HG03439 (cell line): ENCODE measurements around the gene TRIM38.

Experiments
- ATAC-seq: cut with Tn5 transposase; IDR thresholded peaks from one replicate; pipeline ENCODE4 v1.9.1; 2021; ENCODE audit warnings: mild to moderate bottlenecking, moderate library complexity; ENCODE audit not compliant: unreplicated experiment

Gene TRIM38

GRCh38 chr6:26025047-26025893 lies 62.7 kb downstream of the TRIM38 start:
- ATAC-seq = no peak

GRCh38 chr6:26025894-26026832 lies 63.6 kb downstream of the TRIM38 start:
- peak; percentile 36 for ATAC-seq

GRCh38 chr6:26026833-26027490 lies 64.4 kb downstream of the TRIM38 start:
- peak; percentile 39 for ATAC-seq

- ATAC-seq = no peak
Observed at GRCh38 chr6:26027491-26028211, 65.0 kb downstream of the TRIM38 start.

- ATAC-seq = no peak
Observed at GRCh38 chr6:26028212-26028745, 65.7 kb downstream of the TRIM38 start.

- ATAC-seq = no peak
Observed at GRCh38 chr6:26028746-26029569, 66.4 kb downstream of the TRIM38 start.

GRCh38 chr6:26029570-26029856 lies 66.9 kb downstream of the TRIM38 start:
- no peak for ATAC-seq

- no peak for ATAC-seq
Observed at GRCh38 chr6:26029857-26030653, 67.5 kb downstream of the TRIM38 start.

GRCh38 chr6:26030716-26031115 lies 68.1 kb downstream of the TRIM38 start:
- no peak for ATAC-seq

- ATAC-seq = no peak
Observed at GRCh38 chr6:26031151-26031594, 68.6 kb downstream of the TRIM38 start.

GRCh38 chr6:26031595-26032339 lies 69.2 kb downstream of the TRIM38 start:
- ATAC-seq = peak; percentile 59

- no peak for ATAC-seq
Observed at GRCh38 chr6:26032340-26033084, 69.9 kb downstream of the TRIM38 start.

- ATAC-seq = peak; percentile 54
Observed at GRCh38 chr6:26033085-26033940, 70.7 kb downstream of the TRIM38 start.

GRCh38 chr6:26033941-26034354 lies 71.3 kb downstream of the TRIM38 start:
- ATAC-seq = no peak

GRCh38 chr6:26034905-26035304 lies 72.3 kb downstream of the TRIM38 start:
- ATAC-seq = no peak
